ENCODE data around the gene SNCB. TPM values are rescaled to one million over a fixed set of nuclear protein-coding genes. Genes with fewer than 3 reads are reported as not detected.
"Not testable (repeated sequence)": the region's sequence is repeated elsewhere in the genome, so short reads cannot be mapped to it uniquely, and the experiment has no call there.

Gene SNCB
- total RNA-seq, 2 donors from 2014 or later = 0.22 to 1.8 TPM

DNA sequence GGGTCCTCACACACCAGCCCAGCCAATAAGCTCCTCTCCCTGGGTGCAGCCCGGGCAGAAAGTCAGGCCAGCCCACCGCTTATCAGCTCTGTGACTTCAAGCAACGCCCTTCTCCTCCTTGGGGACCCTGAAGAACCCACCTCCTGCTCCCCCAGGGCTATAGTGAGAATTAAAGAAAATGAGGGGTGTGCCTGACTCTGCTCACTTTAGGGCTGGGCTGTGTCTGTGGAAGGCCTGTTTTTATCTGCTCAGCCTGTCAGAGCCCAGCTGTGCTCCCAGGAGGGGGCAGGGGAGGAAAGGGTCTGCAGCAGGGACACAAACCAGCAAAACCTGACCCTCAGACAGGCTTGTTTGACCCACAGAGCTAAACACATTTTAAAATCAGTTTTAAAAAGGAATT, 24.3 kb downstream of the SNCB start:
- H3K9me3 Mint-ChIP-seq = no peaks in the 10 kb centered on the region
- Histone ChIP-seq H3K9me3 (ENCODE audit: control insufficient read depth, low read length) (no peaks in the 10 kb centered on the region), H3K9ac (ENCODE audit: extremely low read depth, low read length, poor library complexity, severe bottlenecking) (no peak overlapping the region), H3K36me3 (ENCODE audit: control insufficient read depth, insufficient read depth, low read length) (no peaks in the 10 kb centered on the region), H3K4me1 (ENCODE audit: control insufficient read depth, insufficient read depth, low read length) (peaks cover 13% of the 10 kb centered on the region), H3K4me3 (ENCODE audit: low read length) (no peak overlapping the region), H3K27ac (ENCODE audit: low read depth, low read length) (no peak overlapping the region), H3K27me3 (ENCODE audit: control insufficient read depth, insufficient read depth, low read length, poor library complexity, severe bottlenecking) (peaks cover 14% of the 10 kb centered on the region)
- DNase-seq = no peak
- H3K27ac Mint-ChIP-seq = no peak overlapping the region
- no peaks in the 10 kb centered on the region for H3K36me3 Mint-ChIP-seq (ENCODE audit: low read depth)
- TF ChIP-seq, protein P1, sequence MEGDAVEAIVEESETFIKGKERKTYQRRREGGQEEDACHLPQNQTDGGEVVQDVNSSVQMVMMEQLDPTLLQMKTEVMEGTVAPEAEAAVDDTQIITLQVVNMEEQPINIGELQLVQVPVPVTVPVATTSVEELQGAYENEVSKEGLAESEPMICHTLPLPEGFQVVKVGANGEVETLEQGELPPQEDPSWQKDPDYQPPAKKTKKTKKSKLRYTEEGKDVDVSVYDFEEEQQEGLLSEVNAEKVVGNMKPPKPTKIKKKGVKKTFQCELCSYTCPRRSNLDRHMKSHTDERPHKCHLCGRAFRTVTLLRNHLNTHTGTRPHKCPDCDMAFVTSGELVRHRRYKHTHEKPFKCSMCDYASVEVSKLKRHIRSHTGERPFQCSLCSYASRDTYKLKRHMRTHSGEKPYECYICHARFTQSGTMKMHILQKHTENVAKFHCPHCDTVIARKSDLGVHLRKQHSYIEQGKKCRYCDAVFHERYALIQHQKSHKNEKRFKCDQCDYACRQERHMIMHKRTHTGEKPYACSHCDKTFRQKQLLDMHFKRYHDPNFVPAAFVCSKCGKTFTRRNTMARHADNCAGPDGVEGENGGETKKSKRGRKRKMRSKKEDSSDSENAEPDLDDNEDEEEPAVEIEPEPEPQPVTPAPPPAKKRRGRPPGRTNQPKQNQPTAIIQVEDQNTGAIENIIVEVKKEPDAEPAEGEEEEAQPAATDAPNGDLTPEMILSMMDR (conservative IDR thresholded peaks at IDR 0.05) = no peak
- H3K4me1 Mint-ChIP-seq = peaks cover 30% of the 10 kb centered on the region
- H3K4me3 Mint-ChIP-seq = no peak overlapping the region
- peaks cover 24% of the 10 kb centered on the region for H3K27me3 Mint-ChIP-seq (ENCODE audit: insufficient read depth)
- 77% methylated on average over 3 of the region's 3 CpGs; no CpG with 5 or more reads in 1 of the 2 experiments for WGBS, 2 experiments (ENCODE audit: insufficient coverage in 1 of 2, insufficient read length in 1 of 2)

DNA sequence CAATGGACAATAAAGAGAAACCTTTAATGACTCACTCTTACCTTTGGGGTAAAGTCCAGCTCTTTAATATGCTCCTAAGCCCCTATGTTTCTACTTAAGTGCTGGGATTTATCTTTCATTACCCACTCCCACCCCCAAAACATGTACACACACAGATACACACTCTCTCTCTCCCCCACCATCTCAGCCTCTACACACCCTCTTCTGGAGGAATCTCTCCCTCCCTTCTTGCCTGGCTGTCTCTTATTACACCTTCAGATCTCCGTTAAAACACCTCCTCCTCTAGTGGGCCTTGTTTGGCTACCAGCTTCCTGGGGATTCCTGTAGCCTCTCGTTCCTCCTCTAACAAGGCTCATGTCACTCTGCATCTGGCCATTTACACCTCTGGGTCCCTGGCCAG, 27.2 kb downstream of the SNCB start:
- H3K27me3 Mint-ChIP-seq (ENCODE audit: insufficient read depth) = peaks cover 23% of the 10 kb centered on the region
- H3K4me1 Mint-ChIP-seq = peaks cover 25% of the 10 kb centered on the region
- H3K27ac Mint-ChIP-seq = no peak overlapping the region
- Histone ChIP-seq H3K27me3 (ENCODE audit: control insufficient read depth, insufficient read depth, low read length, poor library complexity, severe bottlenecking) (no peaks in the 10 kb centered on the region), H3K36me3 (ENCODE audit: control insufficient read depth, insufficient read depth, low read length) (no peaks in the 10 kb centered on the region), H3K4me3 (ENCODE audit: low read length) (no peak overlapping the region), H3K9ac (ENCODE audit: extremely low read depth, low read length, poor library complexity, severe bottlenecking) (no peak overlapping the region), H3K27ac (ENCODE audit: low read depth, low read length) (no peak overlapping the region), H3K4me1 (ENCODE audit: control insufficient read depth, insufficient read depth, low read length) (peaks cover 14% of the 10 kb centered on the region), H3K9me3 (ENCODE audit: control insufficient read depth, low read length) (no peaks in the 10 kb centered on the region)
- no peak for DNase-seq
- H3K9me3 Mint-ChIP-seq = no peaks in the 10 kb centered on the region
- H3K4me3 Mint-ChIP-seq = no peak overlapping the region
- TF ChIP-seq, protein P1 (conservative IDR thresholded peaks at IDR 0.05) = no peak
- 33% methylated on average over 1 to 2 of the region's 2 CpGs for WGBS, 2 experiments (ENCODE audit: insufficient coverage in 1 of 2, insufficient read length in 1 of 2)
- peaks cover 4% of the 10 kb centered on the region for H3K36me3 Mint-ChIP-seq (ENCODE audit: low read depth)

- H3K27me3 ChIP-seq (ENCODE audit: control insufficient read depth, insufficient read depth, low read length, poor library complexity, severe bottlenecking) = no peaks in the 10 kb centered on the region
- H3K36me3 ChIP-seq (ENCODE audit: control insufficient read depth, insufficient read depth, low read length) = no peaks in the 10 kb centered on the region
- no peak overlapping the region for H3K27ac ChIP-seq (ENCODE audit: low read depth, low read length)
- no peak overlapping the region for H3K27ac Mint-ChIP-seq
- DNase-seq = no peak
- no peak overlapping the region for H3K9ac ChIP-seq (ENCODE audit: extremely low read depth, low read length, poor library complexity, severe bottlenecking)
- H3K36me3 Mint-ChIP-seq (ENCODE audit: low read depth) = peaks cover 4% of the 10 kb centered on the region
- H3K4me1 Mint-ChIP-seq = peaks cover 25% of the 10 kb centered on the region
- H3K9me3 ChIP-seq (ENCODE audit: control insufficient read depth, low read length) = no peaks in the 10 kb centered on the region
- no peaks in the 10 kb centered on the region for H3K9me3 Mint-ChIP-seq
- H3K27me3 Mint-ChIP-seq (ENCODE audit: insufficient read depth) = peaks cover 25% of the 10 kb centered on the region
- peaks cover 14% of the 10 kb centered on the region for H3K4me1 ChIP-seq (ENCODE audit: control insufficient read depth, insufficient read depth, low read length)
- no peak overlapping the region for H3K4me3 Mint-ChIP-seq
- 81 to 91% methylated on average over 10 to 12 of the region's 12 CpGs for WGBS, 2 experiments (ENCODE audit: insufficient coverage in 1 of 2, insufficient read length in 1 of 2)
- TF ChIP-seq, protein P1 (conservative IDR thresholded peaks at IDR 0.05) = no peak
- H3K4me3 ChIP-seq (ENCODE audit: low read length) = no peak overlapping the region
These were observed 28.3 kb downstream of the SNCB start for GRCh38 chr5:176601901-176602482.

- H3K4me1 Mint-ChIP-seq = peaks cover 19% of the 10 kb centered on the region
- H3K9me3 Mint-ChIP-seq, H3K27ac Mint-ChIP-seq: not testable (repeated sequence)
These were observed 30.4 kb downstream of the SNCB start for GRCh38 chr5:176599749-176600430.

More at GRCh38 chr5:176599749-176600430, 30.4 kb downstream of the SNCB start:
- H3K27me3 ChIP-seq (ENCODE audit: control insufficient read depth, insufficient read depth, low read length, poor library complexity, severe bottlenecking); H3K4me1 ChIP-seq (ENCODE audit: control insufficient read depth, insufficient read depth, low read length); H3K27ac ChIP-seq (ENCODE audit: low read depth, low read length); H3K9me3 ChIP-seq (ENCODE audit: control insufficient read depth, low read length); H3K36me3 ChIP-seq (ENCODE audit: control insufficient read depth, insufficient read depth, low read length); H3K4me3 ChIP-seq (ENCODE audit: low read length); H3K4me3 Mint-ChIP-seq; H3K36me3 Mint-ChIP-seq (ENCODE audit: low read depth); DNase-seq; H3K9ac ChIP-seq (ENCODE audit: extremely low read depth, low read length, poor library complexity, severe bottlenecking): not testable (repeated sequence)
- WGBS, 2 experiments (ENCODE audit: insufficient coverage in 1 of 2, insufficient read length in 1 of 2) = 95% methylated on average over 18 to 19 of the region's 19 CpGs
- peaks cover 40% of the 10 kb centered on the region for H3K27me3 Mint-ChIP-seq (ENCODE audit: insufficient read depth)
